ENCODE results near the gene ATP9B. TPM values are rescaled to one million over a fixed set of nuclear protein-coding genes. Genes with fewer than 3 reads are reported as not detected.
"Not testable (repeated sequence)": the region's sequence is repeated elsewhere in the genome, so short reads cannot be mapped to it uniquely, and the experiment has no call there.

ATP9B gene
- total RNA-seq, 1 donor from 2014 or later = 49.2 TPM

DNA sequence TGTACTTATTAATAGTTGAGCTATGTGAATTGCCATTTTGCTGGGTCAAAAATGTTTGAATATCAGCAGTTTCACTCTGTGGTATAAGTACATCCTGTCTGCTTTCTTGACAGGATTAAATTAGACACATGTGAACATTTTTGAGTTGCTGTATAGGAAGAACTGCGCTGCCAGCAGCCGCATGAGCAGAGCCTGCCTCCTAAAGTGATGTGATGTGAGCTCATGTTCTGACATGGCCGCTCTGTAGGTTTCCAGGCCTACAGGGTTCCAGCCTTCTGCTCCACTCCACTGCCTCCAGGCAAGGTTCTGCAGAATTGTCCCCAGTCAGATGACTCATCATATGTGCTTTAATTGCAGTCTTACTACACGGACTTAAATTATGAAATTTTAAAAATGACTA lies 206.8 kb downstream of the ATP9B start:
- no peak overlapping the region for H3K27ac Mint-ChIP-seq
- no peaks in the 10 kb centered on the region for H3K9me3 Mint-ChIP-seq
- peaks cover 4% of the 10 kb centered on the region for H3K4me1 Mint-ChIP-seq
- peaks cover 50% of the 10 kb centered on the region for H3K36me3 Mint-ChIP-seq (ENCODE audit: low read depth)
- ChIA-PET POLR2A (no interaction called here), CTCF (no interaction called here)
- ATAC-seq (ENCODE audit: low read depth) = no peak
- H3K4me3 Mint-ChIP-seq = no peak overlapping the region
- intact Hi-C loops (cut with micrococcal nuclease) = no loop called here
- no peaks in the 10 kb centered on the region for H3K27me3 Mint-ChIP-seq
- no peak for DNase-seq
- TF ChIP-seq, protein P1, sequence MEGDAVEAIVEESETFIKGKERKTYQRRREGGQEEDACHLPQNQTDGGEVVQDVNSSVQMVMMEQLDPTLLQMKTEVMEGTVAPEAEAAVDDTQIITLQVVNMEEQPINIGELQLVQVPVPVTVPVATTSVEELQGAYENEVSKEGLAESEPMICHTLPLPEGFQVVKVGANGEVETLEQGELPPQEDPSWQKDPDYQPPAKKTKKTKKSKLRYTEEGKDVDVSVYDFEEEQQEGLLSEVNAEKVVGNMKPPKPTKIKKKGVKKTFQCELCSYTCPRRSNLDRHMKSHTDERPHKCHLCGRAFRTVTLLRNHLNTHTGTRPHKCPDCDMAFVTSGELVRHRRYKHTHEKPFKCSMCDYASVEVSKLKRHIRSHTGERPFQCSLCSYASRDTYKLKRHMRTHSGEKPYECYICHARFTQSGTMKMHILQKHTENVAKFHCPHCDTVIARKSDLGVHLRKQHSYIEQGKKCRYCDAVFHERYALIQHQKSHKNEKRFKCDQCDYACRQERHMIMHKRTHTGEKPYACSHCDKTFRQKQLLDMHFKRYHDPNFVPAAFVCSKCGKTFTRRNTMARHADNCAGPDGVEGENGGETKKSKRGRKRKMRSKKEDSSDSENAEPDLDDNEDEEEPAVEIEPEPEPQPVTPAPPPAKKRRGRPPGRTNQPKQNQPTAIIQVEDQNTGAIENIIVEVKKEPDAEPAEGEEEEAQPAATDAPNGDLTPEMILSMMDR (IDR thresholded peaks at IDR 0.05) = no peak

DNA sequence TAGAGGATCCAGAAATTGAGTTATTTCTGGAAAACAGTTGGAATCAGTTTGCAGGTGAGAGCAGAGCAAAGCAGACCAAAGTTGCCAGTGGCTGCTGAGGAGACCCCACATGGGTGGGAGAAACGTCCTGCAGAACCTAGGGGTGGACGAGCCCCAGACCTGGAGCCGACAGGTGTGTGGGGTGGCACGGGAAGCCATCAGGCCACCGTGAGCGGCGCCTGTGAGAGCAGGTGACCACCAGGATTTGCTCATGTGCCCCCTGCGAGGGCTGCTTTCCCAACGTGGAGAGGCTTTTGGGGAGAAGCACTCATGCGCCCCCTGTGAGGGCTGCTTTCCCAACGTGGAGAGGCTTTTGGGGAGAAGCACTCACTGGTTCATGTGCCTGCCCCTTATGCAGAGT lies 209.7 kb downstream of the ATP9B start:
- CTCF ChIA-PET = no interaction called here
- POLR2A ChIA-PET = no interaction called here
- peaks cover 56% of the 10 kb centered on the region for H3K36me3 Mint-ChIP-seq (ENCODE audit: low read depth)
- no peaks in the 10 kb centered on the region for H3K9me3 Mint-ChIP-seq
- ATAC-seq (ENCODE audit: low read depth) (no peak), DNase-seq (no peak)
- no peak overlapping the region for H3K4me3 Mint-ChIP-seq
- H3K27ac Mint-ChIP-seq = no peak overlapping the region
- H3K27me3 Mint-ChIP-seq = no peaks in the 10 kb centered on the region
- TF ChIP-seq, protein P1 (IDR thresholded peaks at IDR 0.05) = no peak
- H3K4me1 Mint-ChIP-seq = peaks cover 4% of the 10 kb centered on the region
- intact Hi-C loops (cut with micrococcal nuclease) = no loop called here

DNA sequence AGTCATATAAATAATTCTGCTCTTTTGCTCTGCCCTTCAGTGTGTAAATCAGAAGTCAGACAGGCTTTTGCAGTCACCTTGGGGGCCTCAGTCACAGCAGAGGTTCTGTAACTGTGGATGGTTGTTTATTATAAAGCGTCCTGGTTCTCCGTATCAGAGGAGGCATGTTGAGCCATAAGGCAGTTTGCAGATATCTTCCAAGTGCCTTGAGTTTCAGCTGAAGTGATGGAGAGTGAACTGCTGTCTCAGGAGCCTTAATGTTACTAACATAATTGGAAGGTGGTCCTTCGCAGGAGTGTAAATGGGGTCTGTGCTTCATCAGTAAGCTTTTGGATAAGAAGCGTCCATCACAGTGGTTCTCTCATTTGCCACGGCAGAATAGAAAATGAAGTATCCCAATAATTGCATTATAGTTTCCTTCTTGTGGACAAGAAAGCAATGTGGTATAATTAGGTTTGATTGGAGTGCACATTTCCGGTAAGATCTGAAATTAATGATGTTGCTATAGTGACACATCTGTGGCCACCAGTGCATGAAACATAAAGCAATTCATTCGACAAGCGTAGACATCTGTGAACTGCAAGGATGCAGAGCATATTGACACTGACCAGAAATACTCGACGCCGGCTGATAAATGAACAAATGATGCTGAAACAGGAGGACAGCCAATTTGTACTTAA lies 214.1 kb downstream of the ATP9B start:
- ChIA-PET POLR2A (no interaction called here), CTCF (no interaction called here)
- no peak for DNase-seq
- H3K27ac Mint-ChIP-seq = no peak overlapping the region
- H3K9me3 Mint-ChIP-seq = peaks cover 3% of the 10 kb centered on the region
- peaks cover 46% of the 10 kb centered on the region for H3K36me3 Mint-ChIP-seq (ENCODE audit: low read depth)
- intact Hi-C loops (cut with micrococcal nuclease) = no loop called here
- ATAC-seq (ENCODE audit: low read depth) = no peak
- no peaks in the 10 kb centered on the region for H3K4me1 Mint-ChIP-seq
- no peak overlapping the region for H3K4me3 Mint-ChIP-seq
- H3K27me3 Mint-ChIP-seq = no peaks in the 10 kb centered on the region
- TF ChIP-seq, protein P1 (IDR thresholded peaks at IDR 0.05) = no peak

DNA sequence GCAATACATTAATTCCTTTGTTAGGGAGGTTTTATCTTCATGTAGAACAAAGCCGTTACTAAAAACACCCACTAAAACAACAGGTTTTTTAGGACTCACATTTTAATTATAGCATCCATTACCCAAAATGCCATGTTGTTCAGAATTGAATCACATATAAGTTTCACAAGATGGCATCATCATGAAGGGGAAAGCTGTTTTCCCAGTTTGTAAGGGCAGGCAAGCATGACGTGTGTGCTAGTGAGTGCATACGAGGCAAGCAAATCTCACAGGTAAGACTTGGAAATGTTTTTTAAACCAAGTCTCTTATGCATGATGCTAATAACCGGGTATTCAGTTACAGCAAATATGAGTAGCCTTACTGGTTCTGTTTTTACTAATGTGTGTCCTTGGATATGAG lies 214.7 kb downstream of the ATP9B start:
- Mint-ChIP-seq H3K4me3 (no peak overlapping the region), H3K9me3 (peaks cover 3% of the 10 kb centered on the region), H3K27ac (no peak overlapping the region), H3K36me3 (ENCODE audit: low read depth) (peaks cover 43% of the 10 kb centered on the region), H3K4me1 (no peaks in the 10 kb centered on the region), H3K27me3 (no peaks in the 10 kb centered on the region)
- no peak for DNase-seq
- intact Hi-C loops (cut with micrococcal nuclease) = no loop called here
- TF ChIP-seq, protein P1 (IDR thresholded peaks at IDR 0.05) = no peak
- ChIA-PET CTCF (no interaction called here), POLR2A (no interaction called here)
- ATAC-seq (ENCODE audit: low read depth) = no peak

DNA sequence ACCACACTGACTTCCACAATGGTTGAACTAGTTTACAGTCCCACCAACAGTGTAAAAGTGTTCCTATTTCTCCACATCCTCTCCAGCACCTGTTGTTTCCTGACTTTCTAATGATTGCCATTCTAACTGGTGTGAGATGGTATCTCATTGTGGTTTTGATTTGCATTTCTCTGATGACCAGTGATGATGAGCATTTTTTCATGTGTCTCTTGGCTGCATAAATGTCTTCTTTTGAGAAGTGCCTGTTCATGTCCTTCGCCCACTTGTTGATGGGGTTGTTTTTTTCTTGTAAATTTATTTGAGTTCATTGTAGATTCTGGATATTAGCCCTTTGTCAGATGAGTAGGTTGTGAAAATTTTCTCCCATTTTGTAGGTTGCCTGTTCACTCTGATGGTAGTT lies 216.0 kb downstream of the ATP9B start:
- H3K4me1 Mint-ChIP-seq; H3K27ac Mint-ChIP-seq; ATAC-seq (ENCODE audit: low read depth); CTCF ChIA-PET; DNase-seq; H3K9me3 Mint-ChIP-seq; H3K4me3 Mint-ChIP-seq; H3K27me3 Mint-ChIP-seq; intact Hi-C loops (cut with micrococcal nuclease); POLR2A ChIA-PET: not testable (repeated sequence)
- peaks cover 40% of the 10 kb centered on the region for H3K36me3 Mint-ChIP-seq (ENCODE audit: low read depth)

DNA sequence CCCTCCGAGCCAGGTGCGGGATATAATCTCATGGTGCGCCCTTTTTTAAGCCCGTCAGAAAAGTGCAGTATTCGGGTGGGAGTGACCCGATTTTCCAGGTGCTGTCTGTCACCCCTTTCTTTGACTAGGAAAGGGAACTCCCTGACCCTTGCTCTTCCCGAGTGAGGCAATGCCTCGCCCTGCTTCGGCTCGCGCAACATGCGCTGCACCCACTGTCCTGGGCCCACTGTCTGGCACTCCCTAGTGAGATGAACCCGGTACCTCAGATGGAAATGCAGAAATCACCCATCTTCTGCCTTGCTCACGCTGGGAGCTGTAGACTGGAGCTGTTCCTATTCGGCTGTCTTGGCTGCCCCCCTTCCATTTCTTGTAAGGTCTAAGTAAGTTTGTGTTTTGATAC lies 221.2 kb downstream of the ATP9B start:
- CTCF ChIA-PET; ATAC-seq (ENCODE audit: low read depth); POLR2A ChIA-PET; DNase-seq; H3K4me1 Mint-ChIP-seq; H3K27me3 Mint-ChIP-seq; intact Hi-C loops (cut with micrococcal nuclease); H3K27ac Mint-ChIP-seq; H3K4me3 Mint-ChIP-seq; H3K9me3 Mint-ChIP-seq: not testable (repeated sequence)
- peaks cover 35% of the 10 kb centered on the region for H3K36me3 Mint-ChIP-seq (ENCODE audit: low read depth)
